GM21526 (cell line): ENCODE measurements around the gene NLRP1.

Source experiments
- ATAC-seq: cut with Tn5 transposase; IDR thresholded peaks from one replicate; pipeline ENCODE4 v1.9.1; 2021; ENCODE audit warnings: moderate library complexity; ENCODE audit not compliant: unreplicated experiment, low FRiP score

NLRP1 gene

DNA sequence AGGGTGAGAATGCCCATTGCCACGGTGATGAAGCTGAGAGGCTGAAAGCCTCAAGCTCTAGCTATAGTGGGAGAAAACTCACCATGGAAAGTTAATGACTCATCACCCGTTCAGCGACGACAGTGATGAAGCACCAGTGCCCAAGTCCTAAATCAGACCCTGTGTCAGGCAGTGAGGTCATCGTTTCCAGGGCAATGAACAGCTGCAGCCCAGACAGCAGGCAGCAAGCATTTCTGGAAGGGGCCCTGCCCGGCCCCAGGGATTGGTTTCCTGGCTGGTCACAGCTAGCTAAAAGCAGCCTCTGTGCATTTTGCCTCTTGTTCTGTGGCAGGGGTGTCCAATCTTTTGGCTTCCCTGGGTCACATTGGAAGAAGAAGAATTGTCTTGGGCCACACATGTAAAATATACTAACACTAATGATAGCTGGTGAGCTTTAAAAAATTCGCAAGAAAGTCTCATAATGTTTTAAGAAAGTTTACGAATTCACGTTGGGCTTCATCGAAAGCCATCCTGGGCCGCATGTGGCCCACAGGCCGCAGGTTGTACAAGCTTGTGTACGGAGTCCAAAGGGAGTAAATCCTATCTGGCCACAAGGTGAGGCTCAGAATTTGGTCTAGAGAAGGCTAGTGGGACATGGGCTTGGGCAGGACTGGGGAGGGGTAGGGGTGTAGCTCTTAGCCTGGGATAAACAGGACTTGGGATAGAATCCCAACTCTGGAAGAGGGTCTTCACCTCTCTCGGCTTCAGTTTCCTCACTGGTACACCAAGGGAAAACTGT, 57.3 kb downstream of the NLRP1 start:
- no peak for ATAC-seq

DNA sequence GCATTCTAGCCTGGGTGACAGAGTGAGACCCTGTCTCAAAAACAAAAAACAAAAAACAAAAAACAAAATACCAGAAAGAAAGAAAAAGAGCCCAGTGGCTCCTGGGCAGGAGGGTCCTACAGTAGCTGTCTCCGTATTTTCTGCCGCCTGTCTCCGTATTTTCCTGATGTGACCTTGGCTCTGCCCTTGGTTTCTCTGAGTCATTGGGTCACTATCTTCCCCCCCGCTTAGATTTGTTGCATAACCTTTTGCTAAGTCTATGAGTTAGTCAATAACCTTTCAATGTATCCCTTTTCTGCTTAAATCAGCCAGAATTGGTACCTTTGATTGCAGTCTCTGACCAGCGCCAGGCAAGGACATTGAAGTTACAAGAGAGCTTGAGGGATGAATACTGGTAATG, 61.1 kb downstream of the NLRP1 start:
- ATAC-seq, result no peak

DNA sequence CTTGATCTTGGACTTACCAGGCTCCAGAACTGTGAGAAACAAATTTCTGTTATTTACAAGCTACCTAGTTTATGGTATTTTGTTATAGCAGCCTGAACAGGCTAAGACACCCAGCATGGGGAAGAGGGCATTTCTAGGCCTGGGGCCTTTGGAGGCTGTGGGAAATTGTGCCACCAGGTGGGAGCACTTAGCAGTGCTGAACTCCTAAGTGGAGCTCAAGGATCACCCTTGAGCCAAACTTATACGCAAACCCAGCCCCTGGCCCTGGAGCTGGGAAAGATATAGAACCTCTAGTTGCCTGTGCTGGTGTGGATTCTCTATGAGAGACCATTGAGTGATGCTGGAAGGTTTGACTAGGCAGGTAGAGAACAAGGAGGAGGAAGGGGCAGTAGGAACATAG, 61.8 kb downstream of the NLRP1 start:
- no peak for ATAC-seq

DNA sequence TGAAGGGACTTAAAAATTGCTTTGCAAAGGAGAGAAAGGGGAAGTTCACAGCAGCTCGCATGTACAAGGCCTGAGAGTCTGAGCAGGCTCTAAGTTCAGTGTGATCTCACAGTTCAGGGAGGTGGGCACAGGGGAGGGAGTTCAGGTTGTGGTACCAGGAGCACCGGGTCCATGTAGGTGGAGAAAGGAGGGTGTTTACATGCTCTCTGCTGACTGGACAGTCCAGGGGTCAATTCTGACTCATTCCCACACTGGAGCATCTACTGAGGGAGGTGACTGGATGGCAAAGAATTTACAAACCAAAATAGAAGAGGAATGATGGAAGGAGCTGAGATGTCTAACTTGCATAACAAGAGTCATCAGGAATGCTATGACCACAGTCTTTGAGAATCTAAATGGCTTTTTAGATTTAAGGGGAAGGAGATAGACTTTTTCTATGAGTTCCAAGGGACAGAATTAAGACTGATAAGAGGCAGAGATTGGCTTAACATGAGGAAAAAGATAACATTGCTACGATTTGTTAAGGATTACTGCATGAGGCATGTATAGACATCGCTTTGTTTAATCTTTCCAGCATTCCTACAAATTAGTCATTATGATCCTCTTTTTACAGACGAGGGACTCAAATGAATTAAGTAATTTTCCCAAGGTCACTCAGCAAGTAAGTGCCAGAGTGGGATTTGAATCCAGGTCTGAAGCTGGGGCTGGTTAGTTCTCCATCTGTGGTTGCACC, 68.1 kb downstream of the NLRP1 start:
- no peak for ATAC-seq

DNA sequence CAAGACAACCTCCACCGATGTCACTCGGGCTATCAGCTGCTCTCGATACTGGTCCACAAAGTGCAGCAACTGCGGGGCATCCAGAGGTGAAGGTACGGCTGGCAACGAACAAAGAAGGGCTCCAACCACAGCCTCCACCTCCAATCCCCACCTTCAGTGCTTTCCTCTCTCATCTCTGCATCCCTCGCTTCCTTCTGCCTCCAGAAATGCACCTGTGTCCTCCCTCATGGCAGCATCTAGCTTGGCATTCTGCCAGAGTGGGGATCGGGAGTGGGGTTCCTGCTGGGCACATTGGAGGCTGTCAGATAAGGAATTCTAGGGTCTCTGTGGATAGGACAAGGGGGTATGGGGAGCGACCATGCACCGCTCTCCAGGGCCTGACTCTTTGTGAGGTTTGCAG, 69.3 kb downstream of the NLRP1 start:
- no peak for ATAC-seq

DNA sequence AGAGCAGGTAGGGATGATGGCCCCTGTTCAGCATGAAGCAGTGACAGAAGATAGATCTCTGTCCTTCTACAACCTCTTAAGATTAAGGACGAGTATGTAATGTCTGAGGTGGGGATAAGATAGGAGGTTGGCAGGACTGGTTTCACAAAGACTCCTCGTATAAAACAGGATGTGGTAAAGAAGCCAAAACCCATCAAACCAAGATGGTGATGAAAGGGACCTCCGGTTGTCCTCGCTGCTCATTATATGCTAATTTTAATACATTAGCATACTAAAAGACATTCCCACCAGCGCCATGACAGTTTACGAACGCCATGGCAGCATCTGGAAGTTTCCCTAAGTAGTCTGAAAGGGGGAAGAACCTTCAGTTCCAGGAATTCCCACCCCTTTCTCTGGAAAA, 70.7 kb downstream of the NLRP1 start:
- no peak for ATAC-seq

DNA sequence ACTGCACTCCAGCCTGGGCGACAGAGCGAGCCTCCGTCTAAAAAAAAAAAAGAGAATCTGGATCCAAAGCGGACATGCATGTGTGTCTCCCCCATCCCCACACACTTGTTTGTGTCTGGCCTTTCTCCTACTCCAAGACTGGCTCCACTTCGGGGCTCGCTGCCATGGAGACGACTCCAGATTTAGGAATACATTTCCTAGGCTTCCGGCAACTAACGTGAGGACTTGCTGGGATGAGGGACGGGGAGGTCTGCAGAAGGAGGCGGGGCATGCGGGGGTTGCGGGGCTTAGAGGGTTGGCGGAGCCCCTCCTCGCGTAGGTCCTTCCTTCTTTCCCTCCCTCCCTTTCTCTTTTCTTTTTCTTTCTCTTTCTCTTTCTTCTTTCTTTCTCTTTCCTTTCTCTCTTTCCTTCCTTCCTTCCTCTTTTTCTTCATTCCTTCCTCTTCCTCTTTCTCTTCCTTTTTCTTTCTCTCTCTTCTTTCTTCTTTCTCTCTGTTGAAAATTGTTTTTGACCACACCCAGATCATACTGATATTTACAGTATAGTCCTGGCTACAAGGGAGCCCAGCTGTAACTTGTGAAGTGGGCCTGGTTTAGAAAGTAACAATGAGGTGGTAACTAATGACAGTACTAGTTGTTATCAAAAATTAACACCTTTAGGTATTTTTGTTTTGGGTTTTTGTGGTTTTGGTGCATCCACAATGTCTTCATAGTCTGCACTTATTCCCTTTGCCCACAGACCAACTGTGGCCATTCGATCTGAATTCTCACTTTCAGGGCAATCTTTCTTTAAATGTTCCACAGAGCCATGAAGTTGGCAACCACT, 72.7 kb downstream of the NLRP1 start:
- ATAC-seq, result no peak

DNA sequence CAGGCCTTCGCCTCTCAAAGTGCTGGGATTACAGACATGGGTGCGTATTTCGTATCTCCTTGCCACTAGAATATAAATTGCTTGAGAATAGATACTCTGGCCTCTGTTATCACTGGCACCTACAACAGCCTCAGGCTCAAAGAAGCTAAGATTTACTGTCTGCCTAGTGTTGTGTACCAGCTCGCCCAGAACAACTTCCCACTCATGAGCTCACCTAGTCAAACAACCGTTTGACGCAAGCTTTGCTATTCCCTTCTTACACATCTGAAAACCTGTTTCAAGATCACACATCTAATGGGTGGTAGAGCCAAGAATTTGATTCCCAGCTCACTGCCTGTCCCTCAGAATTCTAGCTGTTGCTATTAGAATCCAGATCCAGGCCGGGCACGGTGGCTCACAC, 73.5 kb downstream of the NLRP1 start:
- ATAC-seq, result no peak

DNA sequence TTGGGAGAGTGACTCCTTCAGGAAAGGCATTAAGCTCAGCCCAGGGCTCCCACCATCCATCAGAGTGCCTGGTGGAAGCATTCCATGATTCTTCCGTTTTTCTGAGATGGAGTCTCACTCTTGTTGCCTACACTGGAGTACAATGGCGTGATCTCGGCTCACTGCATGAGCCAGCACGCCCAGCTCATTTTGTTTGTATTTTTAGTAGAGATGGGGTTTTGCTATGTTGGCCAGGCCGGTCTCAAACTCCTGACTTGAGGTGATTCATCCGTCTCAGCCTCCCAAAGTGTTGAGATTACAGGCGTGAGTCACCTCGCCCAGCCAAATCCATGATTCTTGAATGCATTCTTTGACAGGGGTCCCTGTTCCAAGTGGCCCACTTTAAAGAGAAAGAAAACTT, 74.8 kb downstream of the NLRP1 start:
- no peak for ATAC-seq

DNA sequence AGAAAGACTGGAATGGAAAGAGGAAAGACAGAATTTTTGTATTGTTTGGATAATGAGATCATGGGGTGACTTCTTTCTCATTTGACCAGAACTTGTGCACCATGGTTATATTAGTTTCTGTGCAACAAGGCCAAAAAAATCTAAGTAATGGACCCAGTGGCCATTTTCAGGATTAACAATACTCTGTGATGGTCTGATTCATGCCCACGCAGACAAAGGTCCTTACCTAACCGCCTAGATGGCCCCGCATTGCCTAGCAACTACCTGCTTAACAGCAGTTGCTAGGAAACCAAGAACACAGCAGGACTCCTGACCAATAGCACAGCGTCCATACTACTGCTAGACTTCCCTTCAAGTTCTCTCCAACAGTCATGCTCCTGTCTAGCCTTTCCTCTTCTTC, 75.5 kb downstream of the NLRP1 start:
- no peak for ATAC-seq

DNA sequence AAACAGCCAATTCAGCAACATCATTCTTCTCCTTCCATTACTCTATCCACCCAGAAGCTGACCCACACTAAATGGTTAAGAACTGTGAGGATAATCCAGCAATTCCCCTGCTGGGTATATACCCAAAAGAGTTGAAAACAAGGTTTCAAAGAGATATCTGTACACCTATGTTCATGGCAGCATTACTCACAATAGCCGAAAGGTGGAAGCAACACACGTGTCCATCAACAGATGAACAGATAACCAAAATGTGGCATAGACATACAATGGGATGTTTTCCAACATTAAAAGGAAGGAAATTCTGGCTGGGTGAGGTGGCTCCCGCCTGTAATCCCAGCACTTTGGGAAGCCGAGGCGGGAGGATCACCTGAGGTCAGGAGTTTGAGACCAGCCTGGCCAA, 78.0 kb downstream of the NLRP1 start:
- ATAC-seq, result no peak

DNA sequence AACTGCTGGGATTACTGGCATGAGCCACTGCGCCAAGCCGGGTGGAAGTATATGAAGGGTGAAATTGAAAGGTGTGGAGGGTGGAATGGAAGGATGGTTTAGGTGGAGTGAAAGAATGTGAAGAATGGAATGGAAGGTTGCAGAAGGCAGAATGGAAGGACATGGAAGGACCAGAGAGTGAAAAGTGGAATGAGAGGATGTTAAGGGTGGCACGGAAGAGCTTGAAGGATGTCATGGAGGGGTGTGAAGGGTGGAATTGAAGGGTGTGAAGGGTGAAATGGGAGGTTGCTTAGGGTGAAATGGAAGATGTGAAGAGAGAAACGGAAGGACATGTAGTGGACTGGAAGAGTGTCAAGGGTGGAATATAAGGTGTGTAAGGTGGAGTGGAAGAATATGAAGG, 81.8 kb downstream of the NLRP1 start:
- ATAC-seq, result no peak

DNA sequence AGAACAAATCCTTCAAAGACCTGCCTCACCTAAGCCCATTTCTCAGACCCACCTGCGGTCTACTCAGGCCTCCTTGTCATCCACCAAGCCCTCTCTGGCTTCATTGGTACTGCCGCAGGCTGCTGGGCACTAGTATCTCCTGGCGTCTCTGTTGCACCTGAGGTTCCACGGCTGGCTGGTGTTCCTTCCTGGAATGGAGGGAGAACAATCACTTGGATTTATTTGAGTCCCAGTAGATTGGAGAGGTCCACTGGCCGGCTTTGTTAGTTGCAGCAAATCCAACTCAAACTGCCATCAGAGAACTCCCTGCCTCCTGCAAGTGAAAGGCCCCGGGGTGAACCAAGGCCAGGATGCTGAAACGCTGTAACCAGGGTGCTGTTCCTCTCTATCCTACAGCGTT, 82.6 kb downstream of the NLRP1 start:
- no peak for ATAC-seq

DNA sequence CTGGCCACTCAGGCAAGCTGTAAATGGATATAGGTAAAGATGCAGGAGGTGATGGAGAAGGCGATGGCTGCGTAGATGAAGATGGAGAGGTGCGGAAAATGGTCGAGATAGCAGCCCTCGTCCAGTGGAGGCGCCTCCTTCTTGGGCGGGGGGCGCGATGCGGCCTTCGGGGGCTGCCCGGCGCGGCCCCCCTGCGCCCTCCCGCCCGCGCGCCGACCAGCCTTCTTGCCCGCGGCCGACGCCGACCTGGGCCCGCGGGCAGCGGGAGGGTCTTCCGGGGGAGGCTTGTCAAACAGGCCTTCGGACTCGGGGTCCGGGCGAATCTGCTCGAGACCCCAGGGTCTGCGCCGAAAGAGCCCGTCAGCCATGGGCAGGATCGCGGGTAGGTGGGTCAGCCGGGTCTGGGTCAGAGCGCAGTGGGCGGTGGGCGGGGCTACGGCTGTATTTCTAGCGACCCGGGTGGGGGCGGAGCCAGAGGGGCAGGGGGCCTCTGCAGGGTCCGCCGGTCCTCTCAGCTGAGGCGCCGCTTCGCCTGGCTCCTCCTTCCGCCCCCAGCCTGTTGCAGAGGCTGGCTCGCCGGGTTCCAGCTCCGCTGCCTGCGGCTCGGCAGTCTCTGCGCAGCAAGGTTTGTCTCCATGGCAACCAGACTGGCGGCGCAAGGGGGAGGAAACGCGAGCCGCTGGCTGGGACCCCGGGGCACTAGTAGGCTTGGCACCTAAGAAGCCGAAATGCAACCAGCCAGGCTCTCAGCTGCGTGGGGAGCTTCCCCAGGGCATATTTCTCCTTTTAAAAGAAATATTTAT, 83.5 kb downstream of the NLRP1 start:
- no peak for ATAC-seq

DNA sequence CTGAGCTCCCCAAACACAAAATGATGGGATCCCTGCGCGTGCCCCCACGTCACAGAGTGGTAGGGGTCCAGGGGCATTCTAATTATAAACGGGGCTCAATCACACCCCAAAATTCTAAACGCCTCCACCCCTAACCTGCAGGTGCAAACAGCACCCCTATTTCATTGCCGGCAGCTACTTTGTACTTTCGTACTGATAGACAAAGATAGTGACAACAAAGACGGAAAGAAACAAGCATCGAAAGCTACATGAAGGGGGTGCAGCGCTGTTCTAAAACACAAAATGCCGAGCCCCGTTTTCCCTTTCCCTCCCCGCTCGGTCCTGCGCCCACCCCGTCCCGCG, 84.1 kb downstream of the NLRP1 start:
- ATAC-seq, result no peak

DNA sequence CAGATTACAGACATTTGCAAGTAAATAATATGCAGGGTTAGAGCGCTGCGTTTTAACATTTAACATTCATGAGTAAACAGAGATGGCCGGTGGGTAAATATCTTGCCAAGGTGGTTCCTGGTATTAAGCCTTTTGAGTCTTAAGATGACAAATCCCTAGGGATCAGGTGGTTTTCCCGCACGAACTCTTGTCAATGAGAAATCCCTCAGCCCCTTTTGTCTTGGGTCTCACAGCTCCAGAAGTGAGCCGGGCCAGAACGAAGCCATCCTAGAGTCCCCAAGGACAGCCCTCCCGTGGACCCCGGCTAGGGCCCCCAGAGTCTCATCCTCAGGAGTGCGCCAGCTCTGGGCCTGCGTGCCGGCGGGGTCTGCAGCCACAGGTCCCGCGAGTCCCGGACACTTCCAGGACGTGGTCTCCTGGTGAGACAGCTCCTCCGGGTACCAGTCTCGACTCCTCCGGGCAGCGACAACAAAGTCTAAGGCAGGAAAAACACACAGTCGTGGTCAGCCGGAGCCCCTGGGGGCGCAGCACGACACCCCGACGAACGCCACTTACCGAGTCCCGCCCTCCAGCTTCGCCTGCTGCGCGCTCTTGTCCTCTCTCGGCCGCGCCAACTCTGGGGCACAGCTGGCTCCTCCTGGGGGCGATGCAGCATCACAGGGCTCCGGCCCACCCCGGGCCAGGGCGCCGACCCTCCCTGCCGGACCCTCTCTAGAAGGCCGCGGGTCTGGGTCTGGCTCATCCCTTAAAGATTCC, 84.7 kb downstream of the NLRP1 start:
- no peak for ATAC-seq

DNA sequence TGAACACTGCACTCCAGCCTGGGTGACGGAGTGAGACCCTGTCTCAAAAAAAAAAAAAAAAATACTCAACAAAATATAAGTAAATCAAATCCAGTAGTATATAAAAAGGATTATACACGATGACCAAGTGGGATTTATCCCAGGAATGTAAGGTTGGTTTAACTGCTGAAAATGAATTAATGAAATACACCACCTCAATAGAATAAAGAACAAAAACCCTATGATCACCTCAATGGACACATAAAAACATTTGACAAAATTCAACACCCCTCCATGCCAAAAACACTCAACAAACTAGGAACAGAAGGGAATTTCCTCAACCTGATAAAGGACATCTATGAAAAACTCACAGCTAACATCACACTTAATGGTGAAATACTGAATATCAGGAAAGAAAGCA, 91.3 kb downstream of the NLRP1 start:
- ATAC-seq, result no peak

DNA sequence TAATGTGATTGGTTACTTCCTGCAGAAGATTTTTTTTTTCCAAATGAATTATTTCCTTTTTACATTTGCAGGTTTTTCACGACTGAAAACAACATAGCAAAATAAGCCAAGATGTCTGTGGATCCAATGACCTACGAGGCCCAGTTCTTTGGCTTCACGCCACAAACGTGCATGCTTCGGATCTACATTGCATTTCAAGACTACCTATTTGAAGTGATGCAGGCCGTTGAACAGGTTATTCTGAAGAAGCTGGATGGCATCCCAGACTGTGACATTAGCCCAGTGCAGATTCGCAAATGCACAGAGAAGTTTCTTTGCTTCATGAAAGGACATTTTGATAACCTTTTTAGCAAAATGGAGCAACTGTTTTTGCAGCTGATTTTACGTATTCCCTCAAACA, 95.6 kb downstream of the NLRP1 start:
- no peak for ATAC-seq

DNA sequence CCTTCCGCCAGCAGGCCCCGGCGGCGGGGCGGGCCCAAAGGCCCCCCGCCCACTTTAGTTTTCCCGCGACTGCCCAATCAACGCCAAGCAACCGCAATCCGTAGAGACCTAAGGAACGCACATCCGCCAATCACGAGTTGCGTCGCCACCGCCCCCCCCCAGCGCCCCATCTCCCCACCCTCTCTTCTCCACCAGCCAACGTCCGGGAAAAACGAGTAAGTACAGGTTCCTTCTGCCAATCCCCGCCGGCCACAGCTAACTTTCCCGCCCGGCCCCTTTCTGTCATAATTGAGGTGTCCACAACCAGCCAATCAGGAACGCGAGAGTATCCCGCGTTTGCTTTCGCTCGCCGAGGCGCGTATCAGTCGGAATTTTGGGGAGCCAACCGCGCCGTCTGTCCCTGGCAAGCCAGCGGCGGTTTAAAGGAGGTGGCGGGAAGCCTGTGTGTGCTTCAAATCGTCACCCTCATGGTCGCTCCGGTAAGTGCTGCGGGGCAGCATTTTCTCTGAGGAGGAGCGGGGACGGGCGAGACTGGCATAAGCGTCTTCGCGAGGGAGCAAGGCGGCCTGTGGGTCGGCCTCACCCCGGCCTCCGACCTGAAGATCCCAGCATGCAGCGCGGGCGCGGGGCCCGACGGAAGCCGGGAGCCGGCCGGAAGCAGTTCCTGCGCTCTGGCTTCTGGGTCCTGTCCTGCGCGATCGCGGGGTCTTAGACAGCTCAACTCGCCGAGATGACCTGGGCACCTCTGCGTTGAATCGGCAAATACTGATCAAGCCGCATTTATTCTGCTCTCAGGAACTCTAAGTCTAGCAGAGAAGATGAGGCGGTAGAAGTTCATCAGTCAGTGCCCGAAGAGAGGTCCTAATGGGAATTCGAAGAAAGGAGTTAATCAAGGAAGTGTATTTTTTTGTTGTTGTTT, 97.8 kb downstream of the NLRP1 start, which contains the start of gene MIS12:
Gene MIS12, plus strand, starts transcription at position 361 of the 919 bp plus-strand sequence. CDS start 2,297 bp downstream, outside the sequence.
- peak; percentile 70 for ATAC-seq
